Stimulated activated naive CD8-positive, alpha-beta T cell treated with anti-CD3 and anti-CD28 coated beads, Interleukin-15, Interleukin-2, amounts not matched to agents 100 U/mL and 50 U/mL, for 24 hours (primary cell): Measurements from ENCODE around the gene GGTLC1.

Experiments used
- ATAC-seq: fragments of 150-1000 bp; cut with Tn5 transposase; one replicate; pipeline ENCODE4 v1.10.0; 2021
- DNase-seq: peaks from one replicate; pipeline ENCODE4 v3.0.0; 2021

The GGTLC1 gene

DNA sequence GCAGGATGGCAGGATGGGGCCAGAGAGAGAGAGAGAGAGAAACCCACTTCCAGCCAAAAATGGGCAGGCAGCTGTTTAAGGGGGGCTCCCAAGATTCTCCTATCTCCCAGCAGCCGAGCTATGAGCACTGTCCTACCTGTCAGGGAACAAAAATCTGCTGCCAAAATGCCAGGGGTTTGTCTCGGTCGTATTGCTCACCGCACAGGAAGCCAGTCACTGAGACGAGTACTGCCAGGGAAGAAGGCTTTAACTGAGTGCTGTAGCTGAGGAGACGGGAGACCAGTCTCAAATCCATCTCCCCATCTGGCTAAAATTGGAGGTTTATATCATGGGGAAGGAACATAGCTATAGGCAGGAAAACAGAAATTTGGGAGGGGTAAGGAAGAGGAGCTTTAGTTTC lies 22.3 kb downstream of the GGTLC1 start:
- ATAC-seq, result no peak
- DNase-seq, result no peak

- DNase-seq, result no peak
- no peak for ATAC-seq
Measured at GRCh38 chr20:23963941-23964340, 24.6 kb downstream of the GGTLC1 start.

- ATAC-seq (no peak), DNase-seq (no peak)
Measured at GRCh38 chr20:23962272-23962671, 26.3 kb downstream of the GGTLC1 start.

DNA sequence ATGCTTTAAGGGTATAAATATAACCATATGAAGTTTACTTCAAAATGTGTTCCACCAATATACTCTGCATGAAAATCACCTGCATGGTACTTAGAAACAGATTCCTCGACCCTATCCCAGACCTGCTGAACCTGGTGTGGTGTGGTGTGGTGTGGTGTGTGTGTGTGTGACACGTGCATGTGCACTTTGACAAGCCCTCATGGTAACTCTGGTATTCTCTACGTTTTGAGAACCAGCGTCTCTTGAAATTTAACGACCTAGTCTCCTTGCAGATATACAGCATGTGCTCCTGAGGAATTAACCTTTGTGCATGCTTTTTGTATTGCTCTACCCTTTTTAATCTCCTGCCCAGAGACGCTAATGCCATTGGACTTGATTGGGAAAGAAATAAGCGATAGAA lies 29.5 kb downstream of the GGTLC1 start:
- ATAC-seq (no peak), DNase-seq (no peak)

DNA sequence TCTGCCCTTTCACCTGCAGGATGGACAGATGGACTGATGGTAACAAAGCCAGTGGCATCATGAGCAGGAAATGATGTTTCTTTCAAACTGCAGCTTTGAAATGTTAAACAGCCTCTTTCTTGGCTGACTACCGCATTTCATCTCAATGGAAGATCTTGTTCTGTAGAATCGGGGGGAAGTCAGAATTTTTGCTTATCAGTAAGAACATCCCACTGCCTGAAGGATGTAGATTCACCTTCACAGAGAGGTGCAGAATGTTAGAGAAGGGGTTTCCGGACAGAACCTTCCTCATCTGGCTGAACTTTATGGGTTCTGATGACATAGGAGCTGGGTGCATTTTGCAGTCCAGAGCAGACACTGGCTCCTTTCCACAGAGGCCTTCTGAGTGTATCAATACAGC lies 32.7 kb downstream of the GGTLC1 start:
- DNase-seq, result no peak
- no peak for ATAC-seq

DNA sequence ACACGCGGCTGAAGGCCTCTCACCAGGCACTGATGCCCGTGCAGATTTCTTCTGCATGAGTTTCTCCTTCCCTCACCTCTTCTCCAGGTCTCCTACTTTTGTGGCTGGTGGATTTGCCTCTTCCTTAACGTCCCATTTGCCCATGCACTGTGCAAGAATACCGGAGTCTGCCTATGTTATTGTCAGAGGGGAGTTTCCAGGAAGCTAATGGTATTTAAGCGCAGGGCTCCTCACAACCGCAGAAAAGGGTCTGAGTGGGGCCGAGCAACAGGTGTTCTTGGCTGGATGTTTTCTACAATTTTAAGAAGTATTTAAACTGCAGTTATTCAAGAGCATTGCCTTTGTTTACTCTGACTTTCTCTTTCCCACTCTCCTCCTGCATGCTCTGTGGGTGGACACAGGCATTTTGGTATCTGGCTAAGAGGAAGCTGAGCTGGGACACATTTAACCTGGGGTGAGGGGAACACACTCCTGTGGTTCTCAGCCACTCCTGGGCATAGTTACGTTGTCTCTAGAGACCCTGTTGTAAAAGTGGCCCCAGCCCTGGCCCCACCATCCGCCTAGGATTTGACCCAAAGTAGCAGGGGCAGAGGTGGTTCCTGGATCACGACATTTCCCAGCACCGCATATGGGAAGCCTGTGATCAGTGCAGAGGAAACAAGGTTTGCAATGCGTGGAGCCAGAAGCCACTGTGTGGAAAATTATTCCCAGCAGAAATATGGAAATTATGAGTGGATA lies 34.4 kb downstream of the GGTLC1 start:
- no peak for ATAC-seq
- DNase-seq, result no peak

- DNase-seq (no peak), ATAC-seq (no peak)
Measured at GRCh38 chr20:23946206-23946605, 42.4 kb downstream of the GGTLC1 start.

DNA sequence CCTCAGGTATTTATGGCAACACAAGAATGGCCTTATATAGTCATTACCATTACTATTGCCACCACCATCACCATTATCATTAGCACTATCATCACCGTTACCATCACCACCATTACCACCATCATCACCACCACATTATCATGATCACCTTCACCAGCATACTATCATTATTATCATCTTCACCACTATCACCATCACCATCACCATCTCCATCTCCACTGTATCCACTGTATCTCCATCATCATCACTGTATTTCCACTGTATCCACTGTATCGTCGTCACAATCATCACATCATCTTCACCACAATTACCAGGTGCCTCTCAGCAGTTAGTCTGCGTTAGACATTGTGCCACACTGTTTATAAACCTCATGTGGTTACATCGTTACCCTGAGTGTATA lies 45.3 kb downstream of the GGTLC1 start:
- DNase-seq (no peak), ATAC-seq (no peak)

- ATAC-seq, result no peak
- no peak for DNase-seq
Measured at GRCh38 chr20:23939641-23940040, 48.9 kb downstream of the GGTLC1 start.

DNA sequence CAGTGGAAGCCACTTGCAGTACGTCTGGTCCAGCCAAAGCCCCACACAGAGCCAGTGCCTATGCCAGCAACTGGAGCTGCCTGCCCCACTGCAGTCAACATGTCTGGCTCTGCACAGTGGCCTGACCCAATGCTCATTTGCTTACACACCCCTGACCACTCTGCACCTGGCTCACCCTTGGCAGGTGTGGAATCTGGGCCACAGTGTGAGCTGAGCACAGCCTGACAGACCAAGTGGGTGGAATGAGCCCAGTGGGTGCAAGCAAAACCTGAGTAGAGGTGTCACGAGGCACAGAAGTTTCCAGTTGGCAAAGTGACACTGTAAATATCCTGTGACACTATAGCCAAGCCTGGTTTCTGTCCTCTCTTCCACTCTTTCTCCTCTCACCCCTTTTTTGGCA lies 49.5 kb downstream of the GGTLC1 start:
- ATAC-seq, result no peak
- DNase-seq, result no peak

DNA sequence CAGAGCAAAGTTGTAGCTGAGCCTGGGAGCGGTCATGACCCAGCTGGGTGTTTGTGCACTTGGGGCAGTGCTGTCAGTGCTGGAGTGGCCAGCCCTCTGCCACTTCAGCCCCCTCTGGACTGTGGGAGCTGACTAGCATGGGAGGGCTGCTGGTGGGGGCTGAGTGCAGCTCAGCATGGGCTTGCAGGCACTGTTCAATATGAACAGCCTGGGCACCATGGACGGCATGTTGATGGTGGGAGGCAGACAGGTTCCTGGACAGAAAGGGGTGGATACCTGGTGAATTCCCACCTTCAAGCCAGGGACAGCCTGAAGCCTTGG lies 50.5 kb downstream of the GGTLC1 start:
- DNase-seq (no peak), ATAC-seq (no peak)

GRCh38 chr20:23937303-23938117 lies 51.1 kb downstream of the GGTLC1 start:
- DNase-seq (peak; percentile 53), ATAC-seq (peak; percentile 89)
